H9 (cell line): ENCODE measurements around the gene NCS1. TPM values are rescaled to one million over a fixed set of nuclear protein-coding genes. Genes with fewer than 3 reads are reported as not detected.
A peak's percentile ranks its signal among the peaks of the same experiment; 100 is the strongest.

Experiments
- DNase-seq: peaks from one replicate; pipeline ENCODE4 v3.0.0-alpha.2; 2017
- H2AFZ ChIP-seq: one replicate; pipeline ENCODE4 v1.6.1; 2013; ENCODE audit warnings: mild to moderate bottlenecking, low read length, control low read depth, moderate library complexity
- H2AK5ac ChIP-seq: 2 replicates; pipeline ENCODE4 v1.6.1; 2013; ENCODE audit warnings: low read length, control low read depth, mixed read lengths; ENCODE audit not compliant: insufficient read length
- H2BK120ac ChIP-seq: one replicate; pipeline ENCODE4 v1.6.1; 2013; ENCODE audit warnings: low read depth, mild to moderate bottlenecking, low read length, control low read depth, inconsistent platforms; ENCODE audit not compliant: poor library complexity, severe bottlenecking
- H2BK12ac ChIP-seq: 2 replicates; pipeline ENCODE4 v1.6.1; 2013; ENCODE audit warnings: low read length, control low read depth, mixed read lengths, low read depth; ENCODE audit not compliant: insufficient read length
- H2BK15ac ChIP-seq: 2 replicates; pipeline ENCODE4 v1.6.1; 2013; ENCODE audit warnings: low read depth, low read length, control low read depth
- H2BK20ac ChIP-seq: one replicate; pipeline ENCODE4 v1.6.1; 2013; ENCODE audit warnings: low read depth, mild to moderate bottlenecking, low read length, control low read depth, inconsistent platforms; ENCODE audit not compliant: poor library complexity, severe bottlenecking
- H2BK5ac ChIP-seq: 2 replicates; pipeline ENCODE4 v1.6.1; 2013; ENCODE audit warnings: low read length, control low read depth, mixed read lengths; ENCODE audit not compliant: insufficient read length
- H3K14ac ChIP-seq: 2 replicates; pipeline ENCODE4 v1.6.1; 2013; ENCODE audit warnings: low read length, control low read depth; ENCODE audit not compliant: insufficient read depth
- H3K18ac ChIP-seq: 2 replicates; pipeline ENCODE4 v1.6.1; 2013; ENCODE audit warnings: low read depth, mild to moderate bottlenecking, mixed read lengths, low read length, control low read depth; ENCODE audit not compliant: insufficient read length
- H3K23ac ChIP-seq: 2 replicates; pipeline ENCODE4 v1.6.1; 2013; ENCODE audit warnings: low read length, control low read depth, mixed read lengths, low read depth; ENCODE audit not compliant: insufficient read length
- H3K23me2 ChIP-seq: 2 replicates; pipeline ENCODE4 v1.6.1; 2013; ENCODE audit warnings: low read depth, mild to moderate bottlenecking, mixed read lengths, low read length, control low read depth; ENCODE audit not compliant: insufficient read length, poor library complexity, severe bottlenecking
- H3K27ac ChIP-seq: 2 replicates; pipeline ENCODE4 v1.5.1; 2013; ENCODE audit warnings: low read length, control low read depth, mixed read lengths, low read depth; ENCODE audit not compliant: insufficient read length
- H3K27me3 ChIP-seq: 2 replicates; pipeline ENCODE4 v1.6.1; 2013; ENCODE audit warnings: low read length, control low read depth, inconsistent platforms; ENCODE audit not compliant: insufficient read depth
- H3K4ac ChIP-seq: 2 replicates; pipeline ENCODE4 v1.6.1; 2013; ENCODE audit warnings: low read depth, mild to moderate bottlenecking, control low read depth, inconsistent platforms, low read length, moderate library complexity
- H3K4me1 ChIP-seq: 2 replicates; pipeline ENCODE4 v1.6.1; 2013; ENCODE audit warnings: low read length, control low read depth, inconsistent platforms; ENCODE audit not compliant: insufficient read depth
- H3K4me2 ChIP-seq: 2 replicates; pipeline ENCODE4 v1.6.1; 2013; ENCODE audit warnings: low read length, control low read depth, mixed read lengths; ENCODE audit not compliant: insufficient read length, insufficient read depth
- H3K56ac ChIP-seq: 2 replicates; pipeline ENCODE4 v1.6.1; 2013; ENCODE audit warnings: low read depth, mild to moderate bottlenecking, mixed read lengths, low read length, control low read depth; ENCODE audit not compliant: insufficient read length
- H3K79me1 ChIP-seq: 2 replicates; pipeline ENCODE4 v1.6.1; 2013; ENCODE audit warnings: low read depth, mild to moderate bottlenecking, moderate library complexity, low read length, control low read depth, inconsistent platforms; ENCODE audit not compliant: insufficient read depth, poor library complexity, severe bottlenecking
- H3K79me2 ChIP-seq: 2 replicates; pipeline ENCODE4 v1.6.1; 2013; ENCODE audit warnings: low read length, control low read depth, inconsistent platforms; ENCODE audit not compliant: insufficient read depth
- H3K9ac ChIP-seq: 2 replicates; pipeline ENCODE4 v1.6.1; 2013; ENCODE audit warnings: low read length, control low read depth, mixed read lengths; ENCODE audit not compliant: insufficient read length; ENCODE audit errors: extremely low read depth
- H3K9me3 ChIP-seq: one replicate; pipeline ENCODE4 v1.6.1; 2013; ENCODE audit warnings: low read depth, low read length, inconsistent platforms; ENCODE audit not compliant: control insufficient read depth
- H3T11ph ChIP-seq: one replicate; pipeline ENCODE4 v1.6.1; 2013; ENCODE audit warnings: mild to moderate bottlenecking, low read length, control low read depth, inconsistent platforms
- H4K20me1 ChIP-seq: one replicate; pipeline ENCODE4 v1.6.1; 2013; ENCODE audit not compliant: control insufficient read depth, insufficient read length, insufficient read depth
- H4K5ac ChIP-seq: 2 replicates; pipeline ENCODE4 v1.6.1; 2013; ENCODE audit warnings: low read depth, mild to moderate bottlenecking, mixed read lengths, low read length, control low read depth; ENCODE audit not compliant: insufficient read length
- H4K8ac ChIP-seq: replicated peaks from 2 replicates; pipeline ENCODE4 v1.6.1; 2013; ENCODE audit warnings: low read length, control low read depth, mixed read lengths, low read depth; ENCODE audit not compliant: insufficient read length
- H4K91ac ChIP-seq: 2 replicates; pipeline ENCODE4 v1.6.1; 2013; ENCODE audit warnings: low read depth, mild to moderate bottlenecking, moderate library complexity, mixed read lengths, low read length, control low read depth; ENCODE audit not compliant: insufficient read length
- H3K27ac Mint-ChIP-seq, 3 experiments: 2 replicates in 2 of 3; 3 replicates in 1 of 3; pipeline ENCODE4 v1.8.0; 2020 to 2021; ENCODE audit warnings: mixed read lengths in 3 of 3, mild to moderate bottlenecking in 1 of 3, moderate library complexity in 1 of 3
- H3K27me3 Mint-ChIP-seq: 2 replicates; pipeline ENCODE4 v1.8.0; 2021; ENCODE audit warnings: low read depth, mild to moderate bottlenecking, moderate library complexity, mixed read lengths
- H3K36me3 Mint-ChIP-seq, 3 experiments: 2 replicates in 2 of 3; 3 replicates in 1 of 3; pipeline ENCODE4 v1.8.0; 2020 to 2021; ENCODE audit warnings: low read depth in 3 of 3, mixed read lengths in 3 of 3; ENCODE audit not compliant: insufficient read depth in 1 of 3
- H3K4me1 Mint-ChIP-seq, 2 experiments: 2 replicates each; pipeline ENCODE4 v1.8.0; 2020; ENCODE audit warnings: mixed read lengths in 2 of 2
- H3K4me3 Mint-ChIP-seq, 2 experiments: 2 replicates in 1 of 2; 3 replicates in 1 of 2; pipeline ENCODE4 v1.8.0; 2020 to 2021; ENCODE audit warnings: mild to moderate bottlenecking in 2 of 2, mixed read lengths in 2 of 2, moderate library complexity in 1 of 2
- H3K9me3 Mint-ChIP-seq, 2 experiments: 2 replicates in 1 of 2; 3 replicates in 1 of 2; pipeline ENCODE4 v1.8.0; 2020; ENCODE audit warnings: mild to moderate bottlenecking in 2 of 2, mixed read lengths in 2 of 2, moderate library complexity in 1 of 2
- WGBS: extraction: QIAGEN DNeasy Blood & Tissue Kit; methylation state at CpG from one replicate; pipeline ENCODE4 v1.1.7; 2013; ENCODE audit warnings: missing lambda C conversion rate, low lambda C conversion rate, mixed read lengths; ENCODE audit not compliant: insufficient read length; ENCODE audit errors: extremely low coverage; 5-methylcytosine and 5-hydroxymethylcytosine counted together
- total RNA-seq: library from RNA; stranded (reverse); gene quantifications from 2 replicates; pipeline ENCODE4 v1.2.1, GENCODE V29; 2021
- TF ChIP-seq, protein P1 (sequence below): fragments of 200-600 bp; sonication (generic); conservative IDR thresholded peaks from 3 replicates; pipeline ENCODE4 v1.8.0; 2021; ENCODE audit warnings: antibody characterized with exemption, mild to moderate bottlenecking

NCS1 gene
- total RNA-seq, 1 experiment from 2014 or later: 38.1 TPM

- H3K27ac Mint-ChIP-seq: peak overlapping the region in 2 of 3 experiments; percentile 17 to 72; a peak in 2 of 7 replicates
- H2BK5ac ChIP-seq: no peak overlapping the region
- H3K4me2 ChIP-seq: no peak overlapping the region
- no peak for DNase-seq
- H3K4me3 Mint-ChIP-seq: no peak overlapping the region
- H3K18ac ChIP-seq: no peak overlapping the region
- no peaks in the 10 kb centered on the region for H3K27me3 ChIP-seq
- H3K14ac ChIP-seq: 0 out of 2 replicates have a peak overlapping the region, but pooled peaks have one; percentile 16
- H3K4me1 ChIP-seq: peaks cover 18% of the 10 kb centered on the region; the same call in 1 of the 2 replicates
- H3K27ac ChIP-seq: no peak overlapping the region
- no peak overlapping the region for H3K9ac ChIP-seq
- peaks cover 29 to 43% of the 10 kb centered on the region in 2 experiments for H3K4me1 Mint-ChIP-seq
- no peak overlapping the region for H2AFZ ChIP-seq
- no peaks in the 10 kb centered on the region for H3K23me2 ChIP-seq
- H3K79me2 ChIP-seq: no peaks in the 10 kb centered on the region
- no peaks in the 10 kb centered on the region for H4K20me1 ChIP-seq
- H4K5ac ChIP-seq: no peak overlapping the region
- H2BK20ac ChIP-seq: no peak overlapping the region
- H2BK120ac ChIP-seq: no peak overlapping the region
- peaks cover 4% of the 10 kb centered on the region; the same call in 1 of the 2 replicates for H3K27me3 Mint-ChIP-seq
- no peak overlapping the region for H4K8ac ChIP-seq
- no peak overlapping the region for H3K23ac ChIP-seq
- H3K56ac ChIP-seq: no peak overlapping the region
- no peak overlapping the region for H3K4ac ChIP-seq
- H2BK15ac ChIP-seq: no peak overlapping the region
- H3K9me3 ChIP-seq: no peaks in the 10 kb centered on the region
- no peaks in the 10 kb centered on the region for H3K79me1 ChIP-seq
- H4K91ac ChIP-seq: no peak overlapping the region
- no peak overlapping the region for H3T11ph ChIP-seq
- H3K36me3 Mint-ChIP-seq: no peaks in the 10 kb centered on the region
- TF ChIP-seq, protein P1, sequence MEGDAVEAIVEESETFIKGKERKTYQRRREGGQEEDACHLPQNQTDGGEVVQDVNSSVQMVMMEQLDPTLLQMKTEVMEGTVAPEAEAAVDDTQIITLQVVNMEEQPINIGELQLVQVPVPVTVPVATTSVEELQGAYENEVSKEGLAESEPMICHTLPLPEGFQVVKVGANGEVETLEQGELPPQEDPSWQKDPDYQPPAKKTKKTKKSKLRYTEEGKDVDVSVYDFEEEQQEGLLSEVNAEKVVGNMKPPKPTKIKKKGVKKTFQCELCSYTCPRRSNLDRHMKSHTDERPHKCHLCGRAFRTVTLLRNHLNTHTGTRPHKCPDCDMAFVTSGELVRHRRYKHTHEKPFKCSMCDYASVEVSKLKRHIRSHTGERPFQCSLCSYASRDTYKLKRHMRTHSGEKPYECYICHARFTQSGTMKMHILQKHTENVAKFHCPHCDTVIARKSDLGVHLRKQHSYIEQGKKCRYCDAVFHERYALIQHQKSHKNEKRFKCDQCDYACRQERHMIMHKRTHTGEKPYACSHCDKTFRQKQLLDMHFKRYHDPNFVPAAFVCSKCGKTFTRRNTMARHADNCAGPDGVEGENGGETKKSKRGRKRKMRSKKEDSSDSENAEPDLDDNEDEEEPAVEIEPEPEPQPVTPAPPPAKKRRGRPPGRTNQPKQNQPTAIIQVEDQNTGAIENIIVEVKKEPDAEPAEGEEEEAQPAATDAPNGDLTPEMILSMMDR: no peak
- H3K9me3 Mint-ChIP-seq: no peaks in the 10 kb centered on the region; a peak in 1 of 5 replicates
- no peak overlapping the region for H2BK12ac ChIP-seq
- WGBS: no CpG with 5 or more reads among the region's 24 CpGs
- no peak overlapping the region for H2AK5ac ChIP-seq
Observed at GRCh38 chr9:130143279-130143893, 28.8 kb upstream of the NCS1 start.
